ENCODE data around the gene NTN3. TPM values are rescaled to one million over a fixed set of nuclear protein-coding genes. Genes with fewer than 3 reads are reported as not detected.

NTN3 gene
- total RNA-seq, 1 experiment from 2014 or later = 0.39 TPM

- CTCF ChIA-PET = interaction anchor here (2.0 kb wide), 1 partner anchor 9 kb away, joined by 11 read pairs; no protein-coding TSS in a partner anchor
- no peaks in the 10 kb centered on the region for H3K27me3 ChIP-seq (replicated peaks; ENCODE audit: control insufficient read depth, insufficient read depth, low read length)
- no peaks in the 10 kb centered on the region for H3K9me3 ChIP-seq
- TSS peak; percentile 32 for BruUV-seq (replicated peaks)
- TF ChIP-seq CTCF (IDR thresholded peaks at IDR 0.05; ENCODE audit: insufficient read depth in 1 of 2, low read depth in 1 of 2, low read length in 1 of 2, severe bottlenecking in 1 of 2, unreplicated experiment in 1 of 2) = no peak
- no peak for DNase-seq
- no peaks in the 10 kb centered on the region for H3K27me3 Mint-ChIP-seq (ENCODE audit: insufficient read depth, unreplicated experiment)
- peak overlapping the region; percentile 86 for H3K4me3 Mint-ChIP-seq (ENCODE audit: unreplicated experiment)
- POLR2A ChIA-PET = interaction anchor here (0.6 to 0.7 kb wide), 3 partner anchors 22 to 551 kb away, joined by 3 to 5 read pairs (median 3); partner anchors contain the start of genes PDPK1 and RPS2
- peak overlapping the region; percentile 87 for H3K27ac Mint-ChIP-seq (ENCODE audit: unreplicated experiment)
- no peaks in the 10 kb centered on the region for H3K9me3 Mint-ChIP-seq (ENCODE audit: unreplicated experiment)
- intact Hi-C loops (cut with micrococcal nuclease; ENCODE audit: unreplicated experiment) = no loop called here
- H3K4me1 Mint-ChIP-seq (ENCODE audit: low read depth, unreplicated experiment) = peaks cover 32% of the 10 kb centered on the region
- peak overlapping the region; percentile 99 for H3K4me3 ChIP-seq (ENCODE audit: low read depth, low read length)
- peaks cover 3% of the 10 kb centered on the region for H3K36me3 ChIP-seq (ENCODE audit: control insufficient read depth, insufficient read depth, low read length)
- peaks cover 60% of the 10 kb centered on the region for H3K36me3 Mint-ChIP-seq (ENCODE audit: insufficient read depth, unreplicated experiment)
- H3K4me1 ChIP-seq = peaks cover 23% of the 10 kb centered on the region
Measured at GRCh38 chr16:2515180-2515851, 44.2 kb downstream of the NTN3 start.

DNA sequence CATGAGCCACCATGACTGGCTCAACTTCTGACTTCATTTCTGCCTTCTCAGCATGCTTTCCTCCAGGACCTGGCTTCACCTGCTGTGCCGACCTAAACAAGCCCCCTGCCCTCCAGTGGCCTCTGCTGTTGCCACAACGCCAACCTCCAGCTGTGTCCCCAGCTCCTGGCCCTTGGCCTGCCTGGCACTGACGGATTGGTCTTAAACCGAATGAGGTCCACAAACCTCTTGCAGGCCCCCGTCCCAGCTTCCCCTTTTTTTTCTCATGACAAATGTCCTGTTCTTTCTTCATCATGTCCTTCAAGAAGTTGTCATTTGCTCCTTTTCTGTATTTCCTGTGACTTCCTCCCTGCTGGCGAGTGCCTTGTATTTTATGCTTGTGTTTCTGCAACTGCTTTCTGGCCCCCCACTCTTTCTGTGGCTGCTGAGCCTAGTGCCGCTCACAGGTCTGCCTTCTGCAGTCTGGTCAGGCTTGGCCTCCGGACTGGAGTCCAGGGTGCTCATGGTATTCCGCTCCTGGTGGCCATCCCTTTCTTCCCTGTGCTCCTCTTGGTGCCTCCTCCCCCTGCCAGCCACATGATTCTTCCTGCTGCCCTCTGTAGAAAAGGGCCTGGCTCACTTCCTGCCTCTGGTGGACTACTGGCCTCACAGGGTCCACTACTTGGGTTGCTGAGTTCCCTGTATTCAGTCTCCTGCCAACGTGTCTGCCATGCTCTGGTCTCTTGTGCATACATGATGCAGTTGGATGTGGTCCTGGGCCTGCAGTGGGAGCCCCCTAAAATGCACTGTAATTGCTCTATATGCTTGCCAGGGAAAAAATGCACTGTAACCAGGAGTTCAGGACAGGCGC lies 45.5 kb downstream of the NTN3 start:
- Mint-ChIP-seq H3K4me1 (ENCODE audit: low read depth, unreplicated experiment) (peaks cover 32% of the 10 kb centered on the region), H3K9me3 (ENCODE audit: unreplicated experiment) (no peaks in the 10 kb centered on the region), H3K4me3 (ENCODE audit: unreplicated experiment) (peak overlapping the region; percentile 86), H3K27ac (ENCODE audit: unreplicated experiment) (peak overlapping the region; percentile 87), H3K27me3 (ENCODE audit: insufficient read depth, unreplicated experiment) (no peaks in the 10 kb centered on the region), H3K36me3 (ENCODE audit: insufficient read depth, unreplicated experiment) (peaks cover 72% of the 10 kb centered on the region)
- TF ChIP-seq CTCF (IDR thresholded peaks at IDR 0.05; ENCODE audit: insufficient read depth in 1 of 2, low read depth in 1 of 2, low read length in 1 of 2, severe bottlenecking in 1 of 2, unreplicated experiment in 1 of 2) = no peak
- Histone ChIP-seq H3K27me3 (replicated peaks; ENCODE audit: control insufficient read depth, insufficient read depth, low read length) (no peaks in the 10 kb centered on the region), H3K4me1 (peaks cover 29% of the 10 kb centered on the region), H3K4me3 (ENCODE audit: low read depth, low read length) (no peak overlapping the region), H3K9me3 (no peaks in the 10 kb centered on the region), H3K36me3 (ENCODE audit: control insufficient read depth, insufficient read depth, low read length) (peaks cover 3% of the 10 kb centered on the region)
- ChIA-PET POLR2A (no interaction called here), CTCF (no interaction called here)
- DNase-seq = no peak
- intact Hi-C loops (cut with micrococcal nuclease; ENCODE audit: unreplicated experiment) = no loop called here
- no TSS peak for BruUV-seq (replicated peaks)

GRCh38 chr16:2517954-2518605 lies 47.0 kb downstream of the NTN3 start:
- Histone ChIP-seq H3K9me3 (no peaks in the 10 kb centered on the region), H3K4me3 (ENCODE audit: low read depth, low read length) (no peak overlapping the region), H3K36me3 (ENCODE audit: control insufficient read depth, insufficient read depth, low read length) (peaks cover 3% of the 10 kb centered on the region), H3K27me3 (replicated peaks; ENCODE audit: control insufficient read depth, insufficient read depth, low read length) (no peaks in the 10 kb centered on the region), H3K4me1 (peaks cover 23% of the 10 kb centered on the region)
- no peaks in the 10 kb centered on the region for H3K27me3 Mint-ChIP-seq (ENCODE audit: insufficient read depth, unreplicated experiment)
- CTCF ChIA-PET = no interaction called here
- peaks cover 32% of the 10 kb centered on the region for H3K4me1 Mint-ChIP-seq (ENCODE audit: low read depth, unreplicated experiment)
- DNase-seq = no peak
- POLR2A ChIA-PET = no interaction called here
- peak overlapping the region; percentile 87 for H3K27ac Mint-ChIP-seq (ENCODE audit: unreplicated experiment)
- H3K36me3 Mint-ChIP-seq (ENCODE audit: insufficient read depth, unreplicated experiment) = peaks cover 68% of the 10 kb centered on the region
- intact Hi-C loops (cut with micrococcal nuclease; ENCODE audit: unreplicated experiment) = no loop called here
- no peak overlapping the region for H3K4me3 Mint-ChIP-seq (ENCODE audit: unreplicated experiment)
- no peak for TF ChIP-seq CTCF (IDR thresholded peaks at IDR 0.05; ENCODE audit: insufficient read depth in 1 of 2, low read depth in 1 of 2, low read length in 1 of 2, severe bottlenecking in 1 of 2, unreplicated experiment in 1 of 2)
- H3K9me3 Mint-ChIP-seq (ENCODE audit: unreplicated experiment) = no peaks in the 10 kb centered on the region
- BruUV-seq (replicated peaks) = no TSS peak

Data from Caco-2 (cell line).